Transverse colon (tissue), 4 donors: ENCODE measurements around the gene OR7A5.

Experiments
- CTCF ChIP-seq, 5 experiments: fragments of 200-600 bp in 3 of 5; fragments of 450-650 bp in 2 of 5; sonication (generic) in 3 of 5; IDR thresholded peaks; 1 replicate in 2 of 5; 2 replicates in 3 of 5; pipeline ENCODE4 v1.5.1; 2016 to 2017; ENCODE audit warnings: antibody characterized with exemption in 5 of 5, inconsistent platforms in 3 of 5, mild to moderate bottlenecking in 2 of 5, moderate library complexity in 1 of 5
- EP300 ChIP-seq: sonication (generic); formaldehyde crosslinking; IDR thresholded peaks from one replicate; pipeline ENCODE4 v1.6.1; 2017; ENCODE audit warnings: antibody characterized with exemption, low read depth
- POLR2A ChIP-seq: fragments of 450-650 bp; IDR thresholded peaks from one replicate; pipeline ENCODE4 v1.6.1; 2016; ENCODE audit warnings: antibody characterized with exemption, mild to moderate bottlenecking, moderate library complexity
- POLR2AphosphoS5 ChIP-seq, 3 donors: sonication (generic); formaldehyde crosslinking; IDR thresholded peaks; one replicate each; pipeline ENCODE4 v1.6.1; 2016; ENCODE audit warnings: antibody characterized with exemption in 3 of 3

- TF ChIP-seq POLR2A (no peak), POLR2AphosphoS5 (IDR thresholded peaks at IDR 0.05) (no peak), CTCF (IDR thresholded peaks at IDR 0.05) (no peak), EP300 (no peak)
Measured at GRCh38 chr19:14843578-14843977, 8.6 kb upstream of the OR7A5 start.
